Smooth muscle cell (in vitro differentiated cells): ENCODE measurements around the gene HSH2D. TPM values are rescaled to one million over a fixed set of nuclear protein-coding genes. Genes with fewer than 3 reads are reported as not detected.

Source experiments
- DNase-seq: peaks from one replicate; lab custom pipeline; 2025; ENCODE audit not compliant: unreplicated experiment; lab: John Stamatoyannopoulos, UW
- H2AFZ ChIP-seq: fragments of 200-600 bp; sonication (generic); 2 replicates; pipeline ENCODE4 v1.6.0; 2016; ENCODE audit warnings: antibody characterized with exemption, low read depth, mild to moderate bottlenecking
- H3F3A ChIP-seq: fragments of 200-600 bp; sonication (generic); 2 replicates; pipeline ENCODE4 v1.6.0; 2017; ENCODE audit warnings: antibody characterized with exemption, low read depth
- H3K27ac ChIP-seq: fragments of 200-600 bp; sonication (generic); 2 replicates; pipeline ENCODE4 v1.5.1; 2016; ENCODE audit warnings: low read depth, mild to moderate bottlenecking
- H3K27me3 ChIP-seq: fragments of 200-600 bp; sonication (generic); 2 replicates; pipeline ENCODE4 v1.6.1; 2016; ENCODE audit warnings: low read depth, mild to moderate bottlenecking
- H3K36me3 ChIP-seq: fragments of 200-600 bp; sonication (generic); 2 replicates; pipeline ENCODE4 v1.5.1; 2016; ENCODE audit warnings: low read depth
- H3K4me1 ChIP-seq: fragments of 200-600 bp; sonication (generic); 2 replicates; pipeline ENCODE4 v1.5.1; 2016; ENCODE audit warnings: low read depth
- H3K4me2 ChIP-seq: fragments of 200-600 bp; sonication (generic); 2 replicates; pipeline ENCODE4 v1.6.0; 2016; ENCODE audit warnings: mild to moderate bottlenecking
- H3K4me3 ChIP-seq: fragments of 200-600 bp; sonication (generic); 2 replicates; pipeline ENCODE4 v1.5.1; 2016; ENCODE audit warnings: mild to moderate bottlenecking
- H3K79me2 ChIP-seq: fragments of 200-600 bp; sonication (generic); 2 replicates; pipeline ENCODE4 v1.6.0; 2016; ENCODE audit warnings: low read depth, mild to moderate bottlenecking
- H3K9ac ChIP-seq: fragments of 200-600 bp; sonication (generic); 2 replicates; pipeline ENCODE4 v1.6.0; 2016; ENCODE audit warnings: low read depth
- H3K9me3 ChIP-seq: fragments of 200-600 bp; sonication (generic); replicated peaks from 2 replicates; pipeline ENCODE4 v1.5.1; 2016; ENCODE audit warnings: low read depth
- H4K20me1 ChIP-seq: fragments of 200-600 bp; sonication (generic); 2 replicates; pipeline ENCODE4 v1.6.0; 2016; ENCODE audit warnings: low read depth
- WGBS: methylation state at CpG from one replicate; pipeline ENCODE4 v1.1.7; 2016; ENCODE audit warnings: low lambda C conversion rate; 5-methylcytosine and 5-hydroxymethylcytosine counted together
- polyA plus RNA-seq: library from polyadenylated mRNA; unstranded; fragments of >200 nt; fragmentation: Nextera tagmentation; extraction: Ambion mirVana; gene quantifications from 2 replicates; pipeline ENCODE4 v1.2.1, GENCODE V29; 2016
- total RNA-seq: library from RNA; depleted of rRNA; stranded (reverse); fragments of >200 nt; gene quantifications from 2 replicates; pipeline ENCODE4 v1.2.3, GENCODE V29; 2014
- TF ChIP-seq, protein P1 (sequence below): fragments of 200-600 bp; sonication (generic); IDR thresholded peaks from 2 replicates; pipeline ENCODE4 v1.5.1; 2017; ENCODE audit warnings: borderline replicate concordance, mild to moderate bottlenecking, antibody characterized with exemption; ENCODE audit not compliant: insufficient read depth, poor library complexity, severe bottlenecking

The HSH2D gene
- total and polyA plus RNA-seq, 2 experiments from 2014 or later: 0.17 TPM; not detected in 1

DNA sequence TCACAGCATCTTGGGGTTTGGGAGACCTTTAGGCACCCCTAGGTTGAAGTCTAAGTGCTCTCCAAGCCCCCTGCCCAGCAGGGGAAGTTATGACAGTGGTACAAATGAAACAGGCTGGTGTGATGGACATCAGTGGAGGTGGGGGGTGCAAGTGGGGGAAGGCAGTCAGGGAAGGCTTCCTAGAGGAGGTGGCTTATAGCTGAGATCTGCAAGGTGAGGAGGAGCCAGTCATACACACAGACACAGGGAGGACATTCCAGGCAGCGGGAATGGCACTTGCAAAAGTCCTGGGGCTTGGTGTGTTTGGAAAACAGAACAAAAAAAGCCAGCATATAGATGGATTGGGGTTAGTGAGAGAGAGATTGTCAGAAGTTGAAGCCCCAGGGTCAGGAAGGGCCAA is 11.6 kb downstream of the HSH2D start:
- no peaks in the 10 kb centered on the region for H3F3A ChIP-seq
- no peaks in the 10 kb centered on the region for H3K79me2 ChIP-seq
- H3K9me3 ChIP-seq: no peaks in the 10 kb centered on the region
- 100% methylated on average over 1 of the region's 1 CpG for WGBS
- H3K27me3 ChIP-seq: no peaks in the 10 kb centered on the region
- no peaks in the 10 kb centered on the region for H4K20me1 ChIP-seq
- no peak overlapping the region for H3K4me3 ChIP-seq
- H2AFZ ChIP-seq: no peak overlapping the region
- TF ChIP-seq, protein P1, sequence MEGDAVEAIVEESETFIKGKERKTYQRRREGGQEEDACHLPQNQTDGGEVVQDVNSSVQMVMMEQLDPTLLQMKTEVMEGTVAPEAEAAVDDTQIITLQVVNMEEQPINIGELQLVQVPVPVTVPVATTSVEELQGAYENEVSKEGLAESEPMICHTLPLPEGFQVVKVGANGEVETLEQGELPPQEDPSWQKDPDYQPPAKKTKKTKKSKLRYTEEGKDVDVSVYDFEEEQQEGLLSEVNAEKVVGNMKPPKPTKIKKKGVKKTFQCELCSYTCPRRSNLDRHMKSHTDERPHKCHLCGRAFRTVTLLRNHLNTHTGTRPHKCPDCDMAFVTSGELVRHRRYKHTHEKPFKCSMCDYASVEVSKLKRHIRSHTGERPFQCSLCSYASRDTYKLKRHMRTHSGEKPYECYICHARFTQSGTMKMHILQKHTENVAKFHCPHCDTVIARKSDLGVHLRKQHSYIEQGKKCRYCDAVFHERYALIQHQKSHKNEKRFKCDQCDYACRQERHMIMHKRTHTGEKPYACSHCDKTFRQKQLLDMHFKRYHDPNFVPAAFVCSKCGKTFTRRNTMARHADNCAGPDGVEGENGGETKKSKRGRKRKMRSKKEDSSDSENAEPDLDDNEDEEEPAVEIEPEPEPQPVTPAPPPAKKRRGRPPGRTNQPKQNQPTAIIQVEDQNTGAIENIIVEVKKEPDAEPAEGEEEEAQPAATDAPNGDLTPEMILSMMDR: no peak
- no peak for DNase-seq
- H3K27ac ChIP-seq: no peak overlapping the region
- no peak overlapping the region for H3K9ac ChIP-seq
- no peak overlapping the region for H3K4me2 ChIP-seq
- H3K4me1 ChIP-seq: no peaks in the 10 kb centered on the region
- no peaks in the 10 kb centered on the region for H3K36me3 ChIP-seq

DNA sequence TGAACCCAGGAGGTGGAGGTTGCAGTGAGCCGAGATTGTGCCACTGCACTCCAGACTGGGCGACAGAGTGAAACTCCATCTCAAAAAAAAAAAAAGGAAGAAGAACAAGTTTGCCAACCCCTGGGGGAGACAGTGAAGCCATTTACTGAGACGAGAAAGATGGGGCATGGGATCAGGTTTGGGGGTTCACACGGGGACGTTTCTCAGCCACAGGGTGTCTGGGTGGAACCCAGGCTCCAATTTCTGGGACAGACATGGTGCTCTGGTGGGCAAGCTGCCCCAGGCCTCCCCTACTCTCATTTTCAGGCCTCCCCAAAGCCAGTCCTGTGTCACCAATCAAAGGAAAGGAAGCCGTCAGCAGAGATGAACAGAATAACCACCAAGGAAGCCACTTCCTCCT is 13.4 kb downstream of the HSH2D start:
- Histone ChIP-seq H3K4me1 (no peaks in the 10 kb centered on the region), H3K9ac (no peak overlapping the region), H3K4me2 (no peak overlapping the region), H4K20me1 (no peaks in the 10 kb centered on the region), H3K36me3 (no peaks in the 10 kb centered on the region), H3K27ac (no peak overlapping the region), H3K4me3 (no peak overlapping the region), H3F3A (no peaks in the 10 kb centered on the region), H3K79me2 (no peaks in the 10 kb centered on the region), H3K9me3 (no peaks in the 10 kb centered on the region), H3K27me3 (no peaks in the 10 kb centered on the region), H2AFZ (no peak overlapping the region)
- no peak for DNase-seq
- 89% methylated on average over 5 of the region's 6 CpGs for WGBS
- TF ChIP-seq, protein P1: no peak

DNA sequence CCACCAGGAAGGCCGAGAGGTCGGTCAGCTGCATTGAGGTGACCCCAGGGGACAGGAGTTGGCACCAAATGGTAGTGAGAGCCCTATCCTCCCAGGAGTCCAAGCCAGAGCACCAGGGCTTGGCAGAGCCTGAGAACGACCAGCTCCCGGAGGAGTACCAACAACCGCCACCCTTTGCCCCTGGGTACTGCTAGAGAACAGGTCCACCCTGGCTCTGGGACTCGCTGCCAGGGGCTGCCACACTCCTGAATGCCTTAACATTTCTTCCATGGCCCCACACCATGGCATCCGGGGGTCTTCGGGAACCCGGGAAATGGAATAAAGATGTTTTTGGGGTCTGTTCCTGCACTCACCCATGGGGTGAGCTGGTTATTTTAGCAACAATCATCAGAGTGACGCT is 14.1 kb downstream of the HSH2D start:
- H3K27me3 ChIP-seq: no peaks in the 10 kb centered on the region
- H3K9ac ChIP-seq: no peak overlapping the region
- TF ChIP-seq, protein P1: no peak
- H3K4me3 ChIP-seq: no peak overlapping the region
- no peaks in the 10 kb centered on the region for H3F3A ChIP-seq
- H4K20me1 ChIP-seq: no peaks in the 10 kb centered on the region
- H3K9me3 ChIP-seq: no peaks in the 10 kb centered on the region
- no peaks in the 10 kb centered on the region for H3K79me2 ChIP-seq
- no peak overlapping the region for H3K4me2 ChIP-seq
- H2AFZ ChIP-seq: no peak overlapping the region
- H3K36me3 ChIP-seq: no peaks in the 10 kb centered on the region
- no peak overlapping the region for H3K27ac ChIP-seq
- WGBS: 95% methylated on average over 10 of the region's 10 CpGs
- no peak for DNase-seq
- no peaks in the 10 kb centered on the region for H3K4me1 ChIP-seq

DNA sequence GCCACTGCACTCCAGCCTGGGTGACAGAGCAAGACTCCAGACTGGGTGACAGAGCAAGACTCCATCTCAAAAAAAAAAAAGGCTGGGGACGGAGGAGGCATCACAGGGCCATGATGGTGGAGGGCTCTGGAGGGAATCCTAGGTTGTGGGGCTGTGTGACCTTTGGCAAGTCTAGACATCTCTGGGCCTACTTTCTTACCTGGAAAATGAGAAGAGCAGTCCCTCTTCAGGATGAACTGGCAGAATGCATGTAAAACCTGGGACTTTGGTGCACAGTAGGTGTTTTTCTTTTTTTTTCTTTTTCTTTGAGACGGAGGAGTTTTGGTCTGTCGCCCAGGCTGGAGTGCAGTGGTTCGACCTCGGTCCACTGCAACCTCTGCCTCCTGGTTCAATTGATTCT is 16.2 kb downstream of the HSH2D start:
- 85% methylated on average over 5 of the region's 5 CpGs for WGBS
- no peak for DNase-seq
- no peak overlapping the region for H3K27ac ChIP-seq
- TF ChIP-seq, protein P1: no peak
- H3K79me2 ChIP-seq: no peaks in the 10 kb centered on the region
- H3K27me3 ChIP-seq: no peaks in the 10 kb centered on the region
- no peak overlapping the region for H3K4me2 ChIP-seq
- H3F3A ChIP-seq: no peaks in the 10 kb centered on the region
- H4K20me1 ChIP-seq: no peaks in the 10 kb centered on the region
- no peak overlapping the region for H3K4me3 ChIP-seq
- no peaks in the 10 kb centered on the region for H3K4me1 ChIP-seq
- no peaks in the 10 kb centered on the region for H3K36me3 ChIP-seq
- no peak overlapping the region for H2AFZ ChIP-seq
- no peak overlapping the region for H3K9ac ChIP-seq
- no peaks in the 10 kb centered on the region for H3K9me3 ChIP-seq
